ENCODE data around the gene CCDC74B.
"Not testable (repeated sequence)": the region's sequence is repeated elsewhere in the genome, so short reads cannot be mapped to it uniquely, and the experiment has no call there.

CCDC74B gene

DNA sequence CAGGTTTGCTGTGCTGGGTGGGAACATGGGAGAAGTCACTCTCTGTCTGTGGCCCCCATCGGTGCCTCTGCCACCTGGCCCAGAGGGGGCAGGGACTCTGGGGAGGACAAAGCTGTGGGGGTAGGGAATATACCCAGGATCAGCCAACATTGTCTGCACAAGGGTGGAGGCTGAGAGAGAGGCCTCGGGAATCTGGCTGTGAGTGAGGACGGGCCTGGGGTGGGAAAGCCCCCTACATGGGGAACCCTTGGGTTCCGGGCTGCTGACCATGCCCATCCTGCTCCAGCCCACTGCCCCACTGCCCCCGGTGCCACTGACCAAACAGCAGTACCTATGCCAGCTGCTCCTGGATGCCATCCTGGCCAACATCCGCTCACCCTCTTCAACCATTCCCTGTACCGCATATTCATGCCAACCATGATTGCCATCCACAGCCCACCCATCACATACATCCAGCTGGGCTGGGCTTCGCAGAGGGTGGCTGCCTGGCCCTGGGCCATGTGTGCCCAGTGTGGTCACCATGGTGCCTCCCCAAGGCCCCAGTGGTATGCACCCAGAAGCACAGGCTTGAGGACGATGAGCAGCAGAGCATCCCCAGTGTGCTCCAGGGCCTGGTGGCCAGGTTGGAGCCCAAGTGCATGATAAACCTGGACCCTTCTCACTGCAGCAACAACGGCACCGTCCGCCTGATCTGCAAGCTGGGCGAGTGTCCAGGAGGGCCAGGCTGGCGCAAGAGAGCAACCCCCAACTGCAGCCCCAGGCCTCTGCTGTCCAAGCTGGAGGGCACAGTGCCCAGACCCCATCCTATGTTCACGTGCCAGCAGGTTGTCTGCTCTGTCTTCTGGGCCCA is 9.0 kb downstream of the CCDC74B start:
- FAIRE-seq (no peak), DNase-seq (ENCODE audit: insufficient read length, low spot score) (no peak)
- TF ChIP-seq, protein P1, sequence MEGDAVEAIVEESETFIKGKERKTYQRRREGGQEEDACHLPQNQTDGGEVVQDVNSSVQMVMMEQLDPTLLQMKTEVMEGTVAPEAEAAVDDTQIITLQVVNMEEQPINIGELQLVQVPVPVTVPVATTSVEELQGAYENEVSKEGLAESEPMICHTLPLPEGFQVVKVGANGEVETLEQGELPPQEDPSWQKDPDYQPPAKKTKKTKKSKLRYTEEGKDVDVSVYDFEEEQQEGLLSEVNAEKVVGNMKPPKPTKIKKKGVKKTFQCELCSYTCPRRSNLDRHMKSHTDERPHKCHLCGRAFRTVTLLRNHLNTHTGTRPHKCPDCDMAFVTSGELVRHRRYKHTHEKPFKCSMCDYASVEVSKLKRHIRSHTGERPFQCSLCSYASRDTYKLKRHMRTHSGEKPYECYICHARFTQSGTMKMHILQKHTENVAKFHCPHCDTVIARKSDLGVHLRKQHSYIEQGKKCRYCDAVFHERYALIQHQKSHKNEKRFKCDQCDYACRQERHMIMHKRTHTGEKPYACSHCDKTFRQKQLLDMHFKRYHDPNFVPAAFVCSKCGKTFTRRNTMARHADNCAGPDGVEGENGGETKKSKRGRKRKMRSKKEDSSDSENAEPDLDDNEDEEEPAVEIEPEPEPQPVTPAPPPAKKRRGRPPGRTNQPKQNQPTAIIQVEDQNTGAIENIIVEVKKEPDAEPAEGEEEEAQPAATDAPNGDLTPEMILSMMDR (IDR thresholded peaks at IDR 0.05; ENCODE audit: insufficient read depth, missing control alignments), result no peak

DNA sequence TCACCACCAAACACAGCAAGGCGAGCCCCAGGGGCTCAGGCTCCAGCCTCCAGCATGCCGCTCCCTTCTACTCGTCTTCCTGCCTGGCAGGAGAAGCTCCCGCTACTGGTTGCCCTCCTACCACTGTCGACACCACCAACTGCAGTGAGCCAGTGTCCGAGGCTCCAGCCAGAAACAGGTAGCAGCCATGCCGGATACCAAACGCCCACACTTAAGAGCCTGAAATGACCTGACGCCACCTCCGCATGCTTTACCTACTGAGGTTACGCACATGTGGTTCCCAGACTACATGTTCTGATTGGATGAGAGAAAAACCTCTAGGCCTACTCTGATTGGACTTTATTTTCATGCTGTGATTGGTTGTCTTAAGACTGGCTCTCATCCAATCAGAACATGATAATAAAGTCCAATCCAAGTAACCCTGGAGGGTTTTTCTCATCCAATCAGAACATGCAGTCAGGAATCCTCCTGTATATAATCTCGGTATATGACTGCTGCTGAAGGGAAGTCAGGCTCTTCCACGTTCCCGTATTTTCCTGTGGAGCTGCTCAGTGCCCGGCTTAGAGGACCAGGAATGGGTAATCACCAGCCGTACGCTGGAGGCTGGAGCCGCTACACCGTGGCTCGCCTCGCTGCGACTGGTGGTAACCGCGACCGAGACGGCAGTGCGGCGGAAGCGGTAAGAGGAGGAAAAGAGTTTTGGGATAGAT is 15.6 kb downstream of the CCDC74B start, which contains the start of gene POTEF:
TSS of gene POTEF (minus strand) at position 103 of the 710 bp plus-strand sequence. CDS start 8,707 bp downstream, outside the sequence.
- DNase-seq (ENCODE audit: insufficient read length, low spot score); FAIRE-seq: not testable (repeated sequence)

DNA sequence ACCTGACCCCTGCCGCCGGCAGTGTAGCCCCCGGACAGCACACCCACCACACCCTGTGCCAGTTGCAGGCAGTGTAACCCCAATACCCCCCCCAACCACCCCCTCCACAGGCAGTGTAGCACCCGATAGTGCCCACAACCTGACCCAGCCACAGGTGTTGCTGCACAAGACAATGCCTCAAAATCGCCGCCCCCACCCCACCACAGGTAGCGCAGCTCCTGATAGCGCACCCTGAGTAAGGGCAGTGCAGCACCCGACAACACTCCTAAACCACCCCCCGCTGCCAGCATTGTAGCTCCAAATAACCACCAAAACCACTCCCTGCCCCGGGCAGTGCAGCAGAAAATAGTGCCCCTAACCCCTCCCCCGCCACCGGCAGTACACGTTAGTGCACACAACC is 16.4 kb downstream of the CCDC74B start:
- DNase-seq (ENCODE audit: insufficient read length, low spot score); FAIRE-seq: not testable (repeated sequence)

DNA sequence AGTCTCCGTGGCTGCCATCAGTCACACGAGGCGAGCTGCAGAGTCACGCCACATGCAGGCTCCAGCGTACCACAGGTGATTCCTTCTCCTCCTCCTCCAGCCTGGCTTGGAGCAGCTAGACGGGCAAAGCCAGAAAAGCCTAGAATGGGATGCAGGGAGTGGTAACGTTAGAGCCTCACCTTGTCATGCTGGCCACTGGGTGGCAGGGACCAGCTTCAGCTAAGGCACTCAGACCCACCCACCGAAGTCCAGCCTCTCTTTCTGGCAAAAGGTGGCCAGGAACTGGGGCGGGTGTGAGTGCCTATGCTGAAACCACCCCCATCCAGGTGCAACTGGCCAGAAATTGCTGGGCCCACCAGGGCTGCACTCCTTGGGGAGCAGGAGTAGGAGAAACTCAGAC is 17.2 kb downstream of the CCDC74B start:
- not testable (repeated sequence) for FAIRE-seq; DNase-seq (ENCODE audit: insufficient read length, low spot score)

DNA sequence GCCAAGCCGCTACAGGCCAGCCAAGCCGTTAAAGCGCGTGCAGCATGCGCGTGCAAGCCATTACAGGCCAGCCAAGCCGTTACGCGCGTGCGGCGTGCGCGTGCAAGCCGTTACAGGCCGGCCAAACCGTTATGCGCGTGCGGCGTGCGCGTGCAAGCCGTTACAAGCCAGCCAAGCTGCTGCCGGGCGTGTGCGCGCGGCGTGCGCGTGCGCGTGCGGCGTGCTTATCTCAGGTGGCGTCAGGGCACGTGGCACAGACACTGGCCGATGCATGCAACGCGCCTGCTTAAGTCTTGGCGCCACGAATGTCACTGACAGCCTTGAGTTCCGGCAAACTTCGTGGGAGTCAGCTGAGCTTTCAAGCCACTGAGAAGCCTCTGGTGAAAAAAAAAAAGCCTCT is 24.0 kb downstream of the CCDC74B start:
- not testable (repeated sequence) for FAIRE-seq; DNase-seq (ENCODE audit: insufficient read length, low spot score)

DNA sequence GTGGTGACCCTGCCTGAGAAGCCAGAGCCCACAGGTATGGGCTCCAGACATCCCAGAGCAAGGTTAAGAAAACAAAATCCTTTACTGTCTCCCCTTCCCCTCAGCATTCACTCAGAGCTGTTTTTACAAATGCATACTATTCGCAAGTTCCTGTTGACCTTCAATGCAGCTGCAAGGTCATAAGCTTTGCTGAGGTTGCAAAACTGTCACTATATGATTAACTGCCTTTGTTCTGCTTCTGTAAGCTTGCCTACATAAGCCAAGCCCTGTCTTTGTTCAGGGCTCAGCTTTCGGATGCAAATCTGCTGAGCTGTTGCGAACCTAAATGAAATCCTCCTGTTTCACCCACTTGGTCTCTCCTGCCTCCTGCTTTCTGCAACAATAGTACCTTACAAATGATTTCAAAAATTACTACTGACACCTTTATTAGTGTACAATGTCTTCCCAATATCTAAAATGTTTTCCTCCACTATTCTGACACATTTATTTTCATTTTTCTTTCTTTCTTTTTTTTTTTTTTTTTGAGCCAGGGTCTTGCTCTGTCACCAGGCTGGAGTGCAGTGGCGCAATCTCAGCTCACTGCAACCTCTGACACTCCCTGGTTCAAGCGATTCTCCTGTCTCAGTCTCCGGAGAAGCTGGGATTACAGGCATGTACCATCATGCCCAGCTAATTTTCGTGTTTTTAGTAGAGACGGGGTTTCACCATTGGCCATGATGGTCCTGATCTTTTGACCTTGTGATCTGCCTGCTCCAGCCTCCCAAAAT is 42.1 kb downstream of the CCDC74B start:
- not testable (repeated sequence) for DNase-seq (ENCODE audit: insufficient read length, low spot score); FAIRE-seq

All from D721Med (cell line).